Omental fat pad (tissue), 4 donors: ENCODE data around the gene GPR151. TPM values are rescaled to one million over a fixed set of nuclear protein-coding genes. Genes with fewer than 3 reads are reported as not detected.
"Not testable (repeated sequence)": the region's sequence is repeated elsewhere in the genome, so short reads cannot be mapped to it uniquely, and the experiment has no call there.

Experiments used
- ATAC-seq: fragments of 150-250 bp; one replicate; pipeline ENCODE4 v1.9.1; 2016; ENCODE audit warnings: mild to moderate bottlenecking, moderate library complexity; ENCODE audit not compliant: low FRiP score
- DNase-seq: peaks from one replicate; pipeline ENCODE4 v3.0.0-alpha.2; 2019; ENCODE audit warnings: low spot score
- total RNA-seq, 4 donors: library from RNA; depleted of rRNA; stranded (reverse); fragments of >200 nt; gene quantifications; one replicate each; pipeline ENCODE4 v1.1.0, GENCODE V29; 2016
- TF ChIP-seq, protein P1 (sequence below), 3 donors: fragments of 450-650 bp; IDR thresholded peaks; one replicate each; pipeline ENCODE4 v1.5.1; 2016 to 2017; ENCODE audit warnings: antibody characterized with exemption in 3 of 3, mild to moderate bottlenecking in 3 of 3, moderate library complexity in 2 of 3

Gene GPR151
- not detected for total RNA-seq

- TF ChIP-seq, protein P1, sequence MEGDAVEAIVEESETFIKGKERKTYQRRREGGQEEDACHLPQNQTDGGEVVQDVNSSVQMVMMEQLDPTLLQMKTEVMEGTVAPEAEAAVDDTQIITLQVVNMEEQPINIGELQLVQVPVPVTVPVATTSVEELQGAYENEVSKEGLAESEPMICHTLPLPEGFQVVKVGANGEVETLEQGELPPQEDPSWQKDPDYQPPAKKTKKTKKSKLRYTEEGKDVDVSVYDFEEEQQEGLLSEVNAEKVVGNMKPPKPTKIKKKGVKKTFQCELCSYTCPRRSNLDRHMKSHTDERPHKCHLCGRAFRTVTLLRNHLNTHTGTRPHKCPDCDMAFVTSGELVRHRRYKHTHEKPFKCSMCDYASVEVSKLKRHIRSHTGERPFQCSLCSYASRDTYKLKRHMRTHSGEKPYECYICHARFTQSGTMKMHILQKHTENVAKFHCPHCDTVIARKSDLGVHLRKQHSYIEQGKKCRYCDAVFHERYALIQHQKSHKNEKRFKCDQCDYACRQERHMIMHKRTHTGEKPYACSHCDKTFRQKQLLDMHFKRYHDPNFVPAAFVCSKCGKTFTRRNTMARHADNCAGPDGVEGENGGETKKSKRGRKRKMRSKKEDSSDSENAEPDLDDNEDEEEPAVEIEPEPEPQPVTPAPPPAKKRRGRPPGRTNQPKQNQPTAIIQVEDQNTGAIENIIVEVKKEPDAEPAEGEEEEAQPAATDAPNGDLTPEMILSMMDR (IDR thresholded peaks at IDR 0.05): no peak
- ATAC-seq: no peak
- DNase-seq: no peak
These were observed at the start of gene GPR151 for GRCh38 chr5:146516151-146516475. Gene GPR151 (minus strand): TSS chr5:146516190. CDS start chr5:146516113, 77 bp downstream.

- no peak for ATAC-seq
- DNase-seq: no peak
- TF ChIP-seq, protein P1 (IDR thresholded peaks at IDR 0.05): no peak
These were observed 48.2 kb upstream of the GPR151 start for GRCh38 chr5:146564007-146564762.

GRCh38 chr5:146562461-146562860, 46.5 kb upstream of the GPR151 start:
- no peak for DNase-seq
- TF ChIP-seq, protein P1 (IDR thresholded peaks at IDR 0.05): no peak
- no peak for ATAC-seq

DNA sequence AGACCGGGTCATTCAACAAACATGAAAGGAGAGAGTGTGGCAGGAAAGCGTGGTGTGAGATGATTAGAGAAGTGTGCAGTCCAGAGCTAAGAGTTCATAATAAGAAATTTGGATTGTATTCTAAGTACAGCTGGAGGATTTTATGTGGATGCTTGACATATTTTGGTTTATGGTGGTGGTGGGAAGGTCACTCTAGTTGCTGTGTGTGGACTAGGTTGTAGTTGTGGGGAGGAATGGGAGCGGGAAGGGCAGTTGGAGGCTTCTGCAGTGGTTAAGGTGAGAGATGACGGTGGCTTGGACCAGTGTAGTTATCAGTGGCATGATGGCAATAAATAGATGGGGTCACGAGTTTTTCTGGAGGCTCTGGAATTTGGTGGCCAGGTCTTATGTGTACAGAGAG, 45.7 kb upstream of the GPR151 start:
- TF ChIP-seq, protein P1 (IDR thresholded peaks at IDR 0.05): no peak
- DNase-seq (no peak), ATAC-seq (no peak)

GRCh38 chr5:146560205-146560812, 44.3 kb upstream of the GPR151 start:
- ATAC-seq (no peak), DNase-seq (no peak)
- TF ChIP-seq, protein P1 (IDR thresholded peaks at IDR 0.05): no peak

DNA sequence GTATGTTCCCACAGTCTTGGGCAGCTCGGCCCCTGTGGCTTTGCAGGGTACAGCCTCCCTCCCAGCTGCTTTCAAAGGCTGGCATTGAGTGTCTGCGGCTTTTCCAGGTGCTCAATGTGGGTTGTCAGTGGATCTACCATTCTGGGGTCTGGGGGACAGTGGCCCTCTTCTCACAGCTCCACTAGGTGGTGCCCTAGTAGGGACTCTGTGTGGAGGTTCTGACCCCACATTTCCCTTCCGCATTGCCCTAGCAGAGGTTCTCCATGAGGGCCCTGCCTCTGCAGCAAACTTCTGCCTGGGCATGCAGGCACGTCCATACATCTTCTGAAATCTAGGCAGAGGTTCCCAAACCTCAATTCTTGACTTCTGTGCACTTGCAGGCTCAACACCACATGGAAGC, 40.9 kb upstream of the GPR151 start:
- not testable (repeated sequence) for ATAC-seq, DNase-seq

DNA sequence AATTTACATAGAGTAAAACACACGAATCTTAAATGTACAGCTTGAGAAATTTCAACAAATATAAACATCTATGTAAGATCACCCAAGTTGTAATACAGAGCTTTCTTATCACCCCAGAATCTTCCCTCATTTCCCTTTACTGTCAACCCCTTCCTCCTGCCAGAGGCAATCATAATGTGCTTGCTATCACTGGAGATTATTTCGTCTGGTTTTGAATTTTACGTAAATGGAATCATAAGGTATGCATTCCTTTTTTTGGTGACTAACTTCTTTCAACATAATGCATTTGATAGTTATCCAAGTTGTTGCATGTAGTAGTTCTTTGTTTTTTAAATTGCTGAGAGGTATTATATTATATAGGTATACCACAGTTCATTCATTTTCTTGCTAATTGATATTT, 37.5 kb upstream of the GPR151 start:
- no peak for ATAC-seq

More for the DNA sequence above, 37.5 kb upstream of the GPR151 start:
- TF ChIP-seq, protein P1 (IDR thresholded peaks at IDR 0.05): no peak
- DNase-seq: no peak
